GM18907 (cell line): Measurements from ENCODE around the gene GATA3.

ENCODE experiments used
- ATAC-seq: cut with Tn5 transposase; IDR thresholded peaks from one replicate; pipeline ENCODE4 v1.9.1; 2021; ENCODE audit warnings: mild to moderate bottlenecking, moderate library complexity; ENCODE audit not compliant: unreplicated experiment

The GATA3 gene

GRCh38 chr10:8088504-8088903 lies 34.0 kb downstream of the GATA3 start:
- ATAC-seq, result peak; percentile 88

- ATAC-seq, result no peak
These were observed 37.9 kb downstream of the GATA3 start for GRCh38 chr10:8092428-8092827.

GRCh38 chr10:8095959-8096358 lies 41.5 kb downstream of the GATA3 start:
- ATAC-seq, result no peak

GRCh38 chr10:8096931-8097330 lies 42.4 kb downstream of the GATA3 start:
- no peak for ATAC-seq

GRCh38 chr10:8100366-8100765 lies 45.9 kb downstream of the GATA3 start:
- ATAC-seq, result no peak

GRCh38 chr10:8102708-8103401 lies 48.4 kb downstream of the GATA3 start:
- ATAC-seq, result peak; percentile 81

GRCh38 chr10:8103543-8103942 lies 49.1 kb downstream of the GATA3 start:
- no peak for ATAC-seq

GRCh38 chr10:8104005-8104404 lies 49.5 kb downstream of the GATA3 start:
- ATAC-seq, result no peak

GRCh38 chr10:8104721-8105120 lies 50.2 kb downstream of the GATA3 start:
- ATAC-seq, result no peak

- ATAC-seq, result no peak
These were observed 51.4 kb downstream of the GATA3 start for GRCh38 chr10:8105932-8106331.

- ATAC-seq, result no peak
These were observed 57.9 kb downstream of the GATA3 start for GRCh38 chr10:8112230-8112905.

- ATAC-seq, result no peak
These were observed 58.5 kb downstream of the GATA3 start for GRCh38 chr10:8112942-8113442.

GRCh38 chr10:8113616-8114015 lies 59.1 kb downstream of the GATA3 start:
- ATAC-seq, result no peak

GRCh38 chr10:8114741-8115617 lies 60.5 kb downstream of the GATA3 start:
- ATAC-seq, result no peak

GRCh38 chr10:8115618-8115980 lies 61.1 kb downstream of the GATA3 start:
- no peak for ATAC-seq

GRCh38 chr10:8116474-8116873 lies 62.0 kb downstream of the GATA3 start:
- ATAC-seq, result no peak

- no peak for ATAC-seq
These were observed 62.5 kb downstream of the GATA3 start for GRCh38 chr10:8116926-8117493.

GRCh38 chr10:8121201-8121890 lies 66.9 kb downstream of the GATA3 start:
- no peak for ATAC-seq

GRCh38 chr10:8122611-8123369 lies 68.3 kb downstream of the GATA3 start:
- no peak for ATAC-seq

- no peak for ATAC-seq
These were observed 69.9 kb downstream of the GATA3 start for GRCh38 chr10:8124436-8124835.
